GM12878 (cell line): ENCODE results near the gene DPF3. TPM values are rescaled to one million over a fixed set of nuclear protein-coding genes. Genes with fewer than 3 reads are reported as not detected.
A peak's percentile ranks its signal among the peaks of the same experiment; 100 is the strongest.

ENCODE experiments used
- CBX5 ChIP-seq: sonication (generic); IDR thresholded peaks from 2 replicates; pipeline ENCODE4 v1.6.1; 2016; ENCODE audit warnings: low read depth, moderate library complexity, mild to moderate bottlenecking, inconsistent platforms
- CEBPB ChIP-seq, 2 experiments: fragments of 150-350 bp in 1 of 2; IDR thresholded peaks; 2 replicates each; pipeline ENCODE4 v1.6.1; 2012 to 2014; ENCODE audit warnings: low read depth in 2 of 2, low read length in 2 of 2, borderline replicate concordance in 1 of 2, inconsistent platforms in 1 of 2
- CREM ChIP-seq: IDR thresholded peaks from 2 replicates; pipeline ENCODE4 v1.6.1; 2014; ENCODE audit warnings: antibody characterized with exemption, low read depth
- ELK1 ChIP-seq: IDR thresholded peaks from 2 replicates; pipeline ENCODE4 v1.6.1; 2012; ENCODE audit warnings: low read depth, low read length, improper control_type of control experiment
- MYB ChIP-seq: fragments of 150-350 bp; IDR thresholded peaks from 2 replicates; pipeline ENCODE4 v1.6.1; 2014; ENCODE audit warnings: mild to moderate bottlenecking, low read depth, low read length, borderline replicate concordance
- MYC ChIP-seq: IDR thresholded peaks from 2 replicates; pipeline ENCODE4 v1.6.1; 2011; ENCODE audit warnings: mild to moderate bottlenecking, low read length, moderate library complexity, inconsistent platforms; ENCODE audit not compliant: insufficient read depth, insufficient replicate concordance, insufficient read length, severe bottlenecking
- NBN ChIP-seq: fragments of 450-650 bp; IDR thresholded peaks from 2 replicates; pipeline ENCODE4 v1.6.1; 2016
- NFIC ChIP-seq: IDR thresholded peaks from 2 replicates; pipeline ENCODE4 v1.6.1; 2012; ENCODE audit warnings: low read depth, mild to moderate bottlenecking, inconsistent platforms, low read length, moderate library complexity
- NR2C1 ChIP-seq: fragments of 450-650 bp; IDR thresholded peaks from 2 replicates; pipeline ENCODE4 v1.6.1; 2017; ENCODE audit warnings: antibody characterized with exemption, mild to moderate bottlenecking, moderate library complexity
- NRF1 ChIP-seq: conservative IDR thresholded peaks from 2 replicates; pipeline ENCODE4 v1.6.1; 2011; ENCODE audit warnings: mild to moderate bottlenecking, low read depth, low read length, improper control_type of control experiment
- RAD21 ChIP-seq: IDR thresholded peaks from 2 replicates; pipeline ENCODE4 v1.6.1; 2011; ENCODE audit warnings: mild to moderate bottlenecking, low read depth, low read length, moderate library complexity; ENCODE audit not compliant: insufficient read depth
- RCOR1 ChIP-seq: conservative IDR thresholded peaks from 2 replicates; pipeline ENCODE4 v1.6.1; 2012; ENCODE audit warnings: low read depth, low read length, improper control_type of control experiment
- RUNX3 ChIP-seq: IDR thresholded peaks from 2 replicates; pipeline ENCODE4 v1.6.1; 2012; ENCODE audit warnings: low read length, inconsistent platforms
- SIN3A ChIP-seq: IDR thresholded peaks from 2 replicates; pipeline ENCODE4 v1.6.1; 2012; ENCODE audit warnings: low read depth, low read length, improper control_type of control experiment
- SMAD1 ChIP-seq: fragments of 450-650 bp; IDR thresholded peaks from 2 replicates; pipeline ENCODE4 v1.6.1; 2018; ENCODE audit warnings: mild to moderate bottlenecking, low read depth; ENCODE audit not compliant: partially characterized antibody
- SMARCA5 ChIP-seq: fragments of 450-650 bp; IDR thresholded peaks from 2 replicates; pipeline ENCODE4 v1.6.1; 2017; ENCODE audit warnings: mild to moderate bottlenecking
- SP1 ChIP-seq: IDR thresholded peaks from one replicate; pipeline ENCODE4 v1.6.1; 2011; ENCODE audit warnings: low read depth, low read length
- TBL1XR1 ChIP-seq: IDR thresholded peaks from 2 replicates; pipeline ENCODE4 v1.6.1; 2012; ENCODE audit warnings: low read depth, low read length, improper control_type of control experiment
- YBX1 ChIP-seq: fragments of 450-650 bp; IDR thresholded peaks from 2 replicates; pipeline ENCODE4 v1.6.1; 2016; ENCODE audit warnings: antibody characterized with exemption
- ZNF24 ChIP-seq: fragments of 450-650 bp; IDR thresholded peaks from 2 replicates; pipeline ENCODE4 v1.6.1; 2017; ENCODE audit warnings: antibody characterized with exemption, mild to moderate bottlenecking
- ZNF687 ChIP-seq: fragments of 450-650 bp; IDR thresholded peaks from 2 replicates; pipeline ENCODE4 v1.6.1; 2017; ENCODE audit warnings: mild to moderate bottlenecking, moderate library complexity
- polyA plus RNA-seq, 11 experiments: library from polyadenylated mRNA; depleted of rRNA in 4 of 11; unstranded in 6 of 11; stranded (reverse) in 5 of 11; fragments of >200 nt; fragmentation: Nextera tagmentation in 4 of 11; fragmentation: Illumina TruSeq in 1 of 11; extraction: Ambion mirVana in 4 of 11; extraction: Trizol in 1 of 11; gene quantifications; 1 replicate in 1 of 11; 2 replicates in 10 of 11; pipeline versions ENCODE4 v1.2.1 to v1.2.3, GENCODE V29; 2011 to 2016; ENCODE audit warnings: inconsistent platforms in 2 of 11, missing spikeins in 2 of 11, low read depth in 1 of 11
- total RNA-seq, 4 experiments: library from RNA; depleted of rRNA in 3 of 4; stranded (reverse); fragments of >200 nt in 3 of 4; fragmentation: Illumina TruSeq in 1 of 4; extraction: Trizol in 1 of 4; gene quantifications; 2 replicates each; pipeline versions ENCODE4 v1.2.1 to v1.2.3, GENCODE V29; 2013 to 2021
- TF ChIP-seq, protein P1 (sequence below): IDR thresholded peaks from 2 replicates; pipeline ENCODE4 v1.6.1; 2011; ENCODE audit warnings: low read depth, low read length, improper control_type of control experiment, borderline replicate concordance
- TF ChIP-seq, protein P2 (sequence below): fragments of 150-350 bp; IDR thresholded peaks from 2 replicates; pipeline ENCODE4 v1.6.1; 2014; ENCODE audit warnings: mild to moderate bottlenecking, low read depth, low read length

DPF3 gene
- total and polyA plus RNA-seq, 10 of the 15 experiments (the other 5 are each of a cell fraction or from before 2014, with no cell fraction given), result 0.69 to 8.0 (median 2.2) TPM

- no peak for TF ChIP-seq NRF1
- no peak for TF ChIP-seq ZNF24
- TF ChIP-seq, protein P1, sequence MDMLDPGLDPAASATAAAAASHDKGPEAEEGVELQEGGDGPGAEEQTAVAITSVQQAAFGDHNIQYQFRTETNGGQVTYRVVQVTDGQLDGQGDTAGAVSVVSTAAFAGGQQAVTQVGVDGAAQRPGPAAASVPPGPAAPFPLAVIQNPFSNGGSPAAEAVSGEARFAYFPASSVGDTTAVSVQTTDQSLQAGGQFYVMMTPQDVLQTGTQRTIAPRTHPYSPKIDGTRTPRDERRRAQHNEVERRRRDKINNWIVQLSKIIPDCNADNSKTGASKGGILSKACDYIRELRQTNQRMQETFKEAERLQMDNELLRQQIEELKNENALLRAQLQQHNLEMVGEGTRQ, result no peak
- no peak for TF ChIP-seq CREM
- TF ChIP-seq NR2C1, result 0 out of 2 replicates have a peak, but pooled peaks have one; percentile 23
- no peak for TF ChIP-seq MYC
- no peak for TF ChIP-seq SIN3A
- TF ChIP-seq YBX1, result no peak
- no peak for TF ChIP-seq RAD21
- TF ChIP-seq, protein P2, sequence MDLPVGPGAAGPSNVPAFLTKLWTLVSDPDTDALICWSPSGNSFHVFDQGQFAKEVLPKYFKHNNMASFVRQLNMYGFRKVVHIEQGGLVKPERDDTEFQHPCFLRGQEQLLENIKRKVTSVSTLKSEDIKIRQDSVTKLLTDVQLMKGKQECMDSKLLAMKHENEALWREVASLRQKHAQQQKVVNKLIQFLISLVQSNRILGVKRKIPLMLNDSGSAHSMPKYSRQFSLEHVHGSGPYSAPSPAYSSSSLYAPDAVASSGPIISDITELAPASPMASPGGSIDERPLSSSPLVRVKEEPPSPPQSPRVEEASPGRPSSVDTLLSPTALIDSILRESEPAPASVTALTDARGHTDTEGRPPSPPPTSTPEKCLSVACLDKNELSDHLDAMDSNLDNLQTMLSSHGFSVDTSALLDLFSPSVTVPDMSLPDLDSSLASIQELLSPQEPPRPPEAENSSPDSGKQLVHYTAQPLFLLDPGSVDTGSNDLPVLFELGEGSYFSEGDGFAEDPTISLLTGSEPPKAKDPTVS, result no peak
- no peak for TF ChIP-seq CEBPB (IDR thresholded peaks at IDR 0.05; ENCODE audit: borderline replicate concordance in 1 of 2, low read depth in 2 of 2, low read length in 2 of 2)
- TF ChIP-seq CBX5, result no peak
- no peak for TF ChIP-seq SP1
- peak; percentile 45 for TF ChIP-seq RUNX3
- TF ChIP-seq RCOR1, result no peak
- no peak for TF ChIP-seq NFIC
- no peak for TF ChIP-seq ELK1
- TF ChIP-seq TBL1XR1, result no peak
- TF ChIP-seq SMAD1, result no peak
- peak; percentile 49; the same call in 1 of the 2 replicates for TF ChIP-seq ZNF687
- TF ChIP-seq NBN, result 0 out of 2 replicates have a peak, but pooled peaks have one; percentile 29
- no peak for TF ChIP-seq MYB
- TF ChIP-seq SMARCA5, result no peak
These were observed 305.4 kb downstream of the DPF3 start (continued) for GRCh38 chr14:72588521-72588920.
